ENCODE measurements around the gene RDH8. TPM values are rescaled to one million over a fixed set of nuclear protein-coding genes. Genes with fewer than 3 reads are reported as not detected.

The RDH8 gene
- 0.16 to 0.65 TPM (median 0.33 TPM) in 5 replicates for total RNA-seq (2022; extraction: Qiagen RNA extraction)

GRCh38 chr19:10013316-10013715 lies at the start of gene RDH8:
Gene RDH8 (plus strand): TSS chr19:10013483. CDS start chr19:10013498, 15 bp downstream.

GRCh38 chr19:10010247-10010691 lies 3.0 kb upstream of the RDH8 start, which contains the start of gene COL5A3:
Gene COL5A3 (minus strand): TSS chr19:10010504. CDS start chr19:10010385, 119 bp downstream.

Other genes starting within 250 kb of the RDH8 start
- gene ZNF846, start 244.7 kb upstream of the RDH8 start, total RNA-seq (2022; extraction: Qiagen RNA extraction), result 0.76 to 1.7 TPM (median 1.5 TPM) in 5 replicates
- gene FBXL12, start 194.4 kb upstream of the RDH8 start, total RNA-seq (2022; extraction: Qiagen RNA extraction), result 12.2 to 14.3 TPM (median 13.7 TPM) in 5 replicates
- 407 to 477 TPM (median 421 TPM) in 5 replicates for gene UBL5, start 185.6 kb upstream of the RDH8 start, total RNA-seq (2022; extraction: Qiagen RNA extraction)
- gene PIN1, start 178.2 kb upstream of the RDH8 start, total RNA-seq (2022; extraction: Qiagen RNA extraction), result 56.7 to 81.4 TPM (median 80.6 TPM) in 5 replicates
- 8.2 to 12.8 TPM (median 11.7 TPM) in 5 replicates for gene OLFM2, start 77.0 kb upstream of the RDH8 start, total RNA-seq (2022; extraction: Qiagen RNA extraction)
- gene COL5A3, start 3.0 kb upstream of the RDH8 start, total RNA-seq (2022; extraction: Qiagen RNA extraction), result 3.7 to 5.8 TPM (median 3.7 TPM) in 5 replicates
- 6.8 to 9.8 TPM (median 8.2 TPM) in 5 replicates for gene SHFL, start 72.8 kb downstream of the RDH8 start, total RNA-seq (2022; extraction: Qiagen RNA extraction)
- gene ANGPTL6, start 89.2 kb downstream of the RDH8 start, total RNA-seq (2022; extraction: Qiagen RNA extraction), result 0.08 to 0.15 TPM (median 0.08 TPM) in 3 of 5 replicates, not detected in the others
- gene PPAN, start 92.9 kb downstream of the RDH8 start, total RNA-seq (2022; extraction: Qiagen RNA extraction), result 40.7 to 59.7 TPM (median 54.1 TPM) in 5 replicates
- gene P2RY11, start 98.2 kb downstream of the RDH8 start, total RNA-seq (2022; extraction: Qiagen RNA extraction), result 4.6 to 13.5 TPM (median 7.0 TPM) in 5 replicates
- gene EIF3G, start 106.4 kb downstream of the RDH8 start, total RNA-seq (2022; extraction: Qiagen RNA extraction), result 161 to 180 TPM (median 167 TPM) in 5 replicates
- gene DNMT1, start 181.5 kb downstream of the RDH8 start, total RNA-seq (2022; extraction: Qiagen RNA extraction), result 58.2 to 74.6 TPM (median 66.3 TPM) in 5 replicates
- gene S1PR2, start 217.8 kb downstream of the RDH8 start, total RNA-seq (2022; extraction: Qiagen RNA extraction), result 0.75 to 1.1 TPM (median 0.96 TPM) in 5 replicates
- gene MRPL4, start 238.7 kb downstream of the RDH8 start, total RNA-seq (2022; extraction: Qiagen RNA extraction), result 55.9 to 85.2 TPM (median 78.8 TPM) in 5 replicates

Measured in A549 treated with CORT108297 at 1 μM for 4 hours (cell line).